ENCODE data around the gene MCRS1. TPM values are rescaled to one million over a fixed set of nuclear protein-coding genes. Genes with fewer than 3 reads are reported as not detected.

MCRS1 gene
- total RNA-seq, 2 donors from 2014 or later = 54.1 to 87.0 TPM

DNA sequence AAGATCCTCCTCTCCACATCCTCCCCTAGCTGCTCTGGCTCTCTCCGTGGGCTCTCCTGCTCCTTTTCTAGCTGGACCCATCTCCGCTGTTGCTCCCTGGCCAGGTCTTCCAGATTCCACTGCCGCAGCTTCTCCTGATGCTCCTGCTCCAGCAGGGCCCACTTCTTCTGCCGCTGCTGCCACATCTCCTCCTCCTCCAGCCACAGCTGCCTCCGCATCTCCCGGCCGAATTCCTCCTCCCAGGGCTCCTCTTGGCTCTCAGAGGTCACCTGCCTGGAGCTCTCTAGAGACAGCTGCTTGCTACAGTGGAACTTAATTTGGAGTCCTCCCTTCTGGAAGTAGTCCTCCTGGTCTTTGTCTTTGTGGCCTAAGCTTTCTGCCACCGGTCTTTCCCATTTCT lies 32.0 kb upstream of the MCRS1 start:
- H3K9me3 ChIP-seq = no peaks in the 10 kb centered on the region
- no peak for TF ChIP-seq POLR2A (IDR thresholded peaks at IDR 0.05)
- TF ChIP-seq, protein P1, sequence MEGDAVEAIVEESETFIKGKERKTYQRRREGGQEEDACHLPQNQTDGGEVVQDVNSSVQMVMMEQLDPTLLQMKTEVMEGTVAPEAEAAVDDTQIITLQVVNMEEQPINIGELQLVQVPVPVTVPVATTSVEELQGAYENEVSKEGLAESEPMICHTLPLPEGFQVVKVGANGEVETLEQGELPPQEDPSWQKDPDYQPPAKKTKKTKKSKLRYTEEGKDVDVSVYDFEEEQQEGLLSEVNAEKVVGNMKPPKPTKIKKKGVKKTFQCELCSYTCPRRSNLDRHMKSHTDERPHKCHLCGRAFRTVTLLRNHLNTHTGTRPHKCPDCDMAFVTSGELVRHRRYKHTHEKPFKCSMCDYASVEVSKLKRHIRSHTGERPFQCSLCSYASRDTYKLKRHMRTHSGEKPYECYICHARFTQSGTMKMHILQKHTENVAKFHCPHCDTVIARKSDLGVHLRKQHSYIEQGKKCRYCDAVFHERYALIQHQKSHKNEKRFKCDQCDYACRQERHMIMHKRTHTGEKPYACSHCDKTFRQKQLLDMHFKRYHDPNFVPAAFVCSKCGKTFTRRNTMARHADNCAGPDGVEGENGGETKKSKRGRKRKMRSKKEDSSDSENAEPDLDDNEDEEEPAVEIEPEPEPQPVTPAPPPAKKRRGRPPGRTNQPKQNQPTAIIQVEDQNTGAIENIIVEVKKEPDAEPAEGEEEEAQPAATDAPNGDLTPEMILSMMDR (IDR thresholded peaks at IDR 0.05) = no peak
- no peak for TF ChIP-seq POLR2AphosphoS5 (IDR thresholded peaks at IDR 0.05)
- H3K4me3 ChIP-seq = no peak overlapping the region
- H3K27ac ChIP-seq = no peak overlapping the region
- 95% methylated on average over 8 of the region's 8 CpGs for WGBS
- intact Hi-C loops (cut with DNase I) = no loop called here
- no peak for DNase-seq (ENCODE audit: low spot score)
- no peaks in the 10 kb centered on the region for H3K36me3 ChIP-seq
- H3K27me3 ChIP-seq (replicated peaks; ENCODE audit: insufficient read depth) = no peaks in the 10 kb centered on the region
- H3K4me1 ChIP-seq (replicated peaks) = no peaks in the 10 kb centered on the region

DNA sequence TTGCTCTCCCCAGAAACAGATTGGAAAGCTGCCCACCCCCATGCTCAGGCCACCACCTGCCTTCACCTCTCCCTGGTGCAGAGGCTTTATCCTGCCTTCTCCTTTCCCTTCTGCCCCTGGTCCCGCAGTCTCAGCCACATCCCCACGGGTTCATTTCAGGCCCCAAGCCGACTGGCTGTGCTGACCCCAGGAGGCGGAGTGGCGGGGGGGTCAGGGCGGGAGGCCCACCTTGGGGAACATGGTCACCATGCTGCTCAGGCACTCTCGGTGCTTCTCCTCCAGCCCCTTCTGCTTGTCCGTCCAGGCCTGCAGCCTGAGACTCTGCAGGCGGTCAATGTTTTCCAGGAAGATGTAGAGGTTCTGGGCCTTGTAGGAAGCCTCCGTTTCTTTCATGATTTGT lies 30.6 kb upstream of the MCRS1 start:
- no peak for DNase-seq (ENCODE audit: low spot score)
- Histone ChIP-seq H3K4me3 (no peak overlapping the region), H3K27me3 (replicated peaks; ENCODE audit: insufficient read depth) (no peaks in the 10 kb centered on the region), H3K4me1 (replicated peaks) (no peaks in the 10 kb centered on the region), H3K27ac (no peak overlapping the region), H3K36me3 (no peaks in the 10 kb centered on the region), H3K9me3 (no peaks in the 10 kb centered on the region)
- intact Hi-C loops (cut with DNase I) = no loop called here
- TF ChIP-seq POLR2A (IDR thresholded peaks at IDR 0.05) (no peak), POLR2AphosphoS5 (IDR thresholded peaks at IDR 0.05) (no peak)
- TF ChIP-seq, protein P1 (IDR thresholded peaks at IDR 0.05) = no peak
- 77% methylated on average over 10 of the region's 10 CpGs for WGBS

DNA sequence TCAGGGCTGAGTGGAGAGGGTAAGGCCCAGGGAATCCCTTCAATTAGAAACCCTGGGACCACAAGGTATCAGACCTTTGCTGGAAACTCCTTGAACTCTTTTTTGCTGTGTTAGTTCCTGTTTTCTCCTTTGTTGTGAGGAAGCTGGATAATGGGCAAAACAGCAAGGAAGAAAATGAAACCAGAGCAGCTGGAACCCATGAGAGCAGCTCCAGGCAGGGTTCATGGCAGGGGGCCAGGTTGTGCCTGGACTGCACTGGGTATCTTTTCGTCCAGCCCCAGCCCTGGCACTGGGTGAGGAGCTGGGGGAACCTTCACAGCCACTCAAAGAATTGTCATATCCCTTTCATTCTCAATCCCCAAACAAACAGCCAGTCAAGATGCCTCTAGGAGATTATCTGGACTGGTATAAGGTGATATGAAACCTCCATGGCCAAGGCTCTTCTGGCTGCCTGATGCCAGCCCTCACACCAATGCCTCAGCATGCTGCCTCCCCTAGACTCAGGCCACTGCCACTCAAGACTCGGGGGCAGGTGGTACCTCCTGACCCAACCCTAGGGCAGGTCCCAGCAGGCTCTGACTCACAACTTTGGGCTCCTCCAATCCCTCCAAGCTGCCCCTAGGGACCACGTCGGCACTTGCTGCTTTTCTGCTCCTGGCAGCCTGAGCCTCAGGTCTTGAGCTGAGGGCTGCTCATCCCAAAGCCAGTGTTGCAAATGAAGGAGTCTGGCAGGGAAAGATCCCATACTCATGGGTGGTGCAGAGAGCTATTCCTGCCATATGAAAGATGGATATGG lies 21.0 kb upstream of the MCRS1 start:
- DNase-seq (ENCODE audit: low spot score) = no peak
- intact Hi-C loops (cut with DNase I) = no loop called here
- Histone ChIP-seq H3K27ac (no peak overlapping the region), H3K27me3 (replicated peaks; ENCODE audit: insufficient read depth) (no peaks in the 10 kb centered on the region), H3K4me3 (no peak overlapping the region), H3K36me3 (no peaks in the 10 kb centered on the region), H3K4me1 (replicated peaks) (no peaks in the 10 kb centered on the region), H3K9me3 (no peaks in the 10 kb centered on the region)
- WGBS = 58% methylated on average over 4 of the region's 4 CpGs
- TF ChIP-seq, protein P1 (IDR thresholded peaks at IDR 0.05) = no peak

DNA sequence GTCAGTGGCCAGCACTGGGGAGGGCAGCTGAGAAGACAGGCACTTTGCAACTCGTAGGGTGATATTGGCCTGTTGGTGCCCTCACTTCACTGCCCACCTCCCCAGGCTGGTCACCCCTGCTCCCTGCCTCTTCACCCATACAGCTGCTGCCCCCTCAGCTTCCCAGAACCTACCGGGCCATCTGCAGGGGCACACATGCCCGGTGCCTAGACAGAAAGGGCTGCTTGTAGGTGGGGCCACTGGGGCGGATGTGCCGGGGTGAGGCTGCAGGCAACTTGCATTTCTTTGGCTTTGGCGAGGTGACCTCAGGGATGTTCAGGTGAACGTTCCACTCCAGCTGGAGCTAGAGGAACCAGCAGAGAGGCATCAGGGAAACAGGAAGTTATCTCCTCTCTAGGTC lies 20.3 kb upstream of the MCRS1 start:
- Histone ChIP-seq H3K9me3 (no peaks in the 10 kb centered on the region), H3K4me3 (no peak overlapping the region), H3K27me3 (replicated peaks; ENCODE audit: insufficient read depth) (no peaks in the 10 kb centered on the region), H3K36me3 (no peaks in the 10 kb centered on the region), H3K4me1 (replicated peaks) (no peaks in the 10 kb centered on the region), H3K27ac (no peak overlapping the region)
- intact Hi-C loops (cut with DNase I) = no loop called here
- no peak for TF ChIP-seq POLR2AphosphoS5 (IDR thresholded peaks at IDR 0.05)
- TF ChIP-seq POLR2A (IDR thresholded peaks at IDR 0.05) = no peak
- TF ChIP-seq, protein P1 (IDR thresholded peaks at IDR 0.05) = no peak
- 93% methylated on average over 7 of the region's 7 CpGs for WGBS
- no peak for DNase-seq (ENCODE audit: low spot score)
